Measurements from ENCODE around the gene TSSK2.
A peak's percentile ranks its signal among the peaks of the same experiment; 100 is the strongest.

GRCh38 chr22:19179497-19180048, 48.5 kb downstream of the TSSK2 start:
- TF ChIP-seq TAF1 (IDR thresholded peaks at IDR 0.05; ENCODE audit: low read depth) (no peak), YY1 (IDR thresholded peaks at IDR 0.05; ENCODE audit: low read depth) (no peak), TEAD4 (IDR thresholded peaks at IDR 0.05) (no peak), REST (IDR thresholded peaks at IDR 0.05; ENCODE audit: low read depth) (no peak), CEBPB (IDR thresholded peaks at IDR 0.05) (no peak), RAD21 (IDR thresholded peaks at IDR 0.05; ENCODE audit: low read depth) (peak; percentile 81), EP300 (IDR thresholded peaks at IDR 0.05; ENCODE audit: borderline replicate concordance) (no peak), USF1 (IDR thresholded peaks at IDR 0.05) (no peak), MAX (IDR thresholded peaks at IDR 0.05) (no peak), TCF12 (IDR thresholded peaks at IDR 0.05; ENCODE audit: low read depth) (no peak), CREB1 (IDR thresholded peaks at IDR 0.05; ENCODE audit: low read depth) (no peak), ZBTB7A (IDR thresholded peaks at IDR 0.05; ENCODE audit: low read depth) (no peak)

Data from Ishikawa (cell line).